NB4 (cell line): ENCODE data around the gene ZG16.
"Not testable (repeated sequence)": the region's sequence is repeated elsewhere in the genome, so short reads cannot be mapped to it uniquely, and the experiment has no call there.

Experiments used
- MYC ChIP-seq: IDR thresholded peaks from 2 replicates; pipeline ENCODE4 v1.6.1; 2011; ENCODE audit warnings: low read depth, low read length
- POLR2A ChIP-seq: IDR thresholded peaks from 2 replicates; pipeline ENCODE4 v1.6.1; 2011; ENCODE audit warnings: mild to moderate bottlenecking; ENCODE audit not compliant: insufficient read length; ENCODE audit errors: extremely low read depth
- TF ChIP-seq, protein P1 (sequence below): IDR thresholded peaks from one replicate; pipeline ENCODE4 v1.5.1; 2012; ENCODE audit warnings: low read depth, low read length
- TF ChIP-seq, protein P2 (sequence below): IDR thresholded peaks from 2 replicates; pipeline ENCODE4 v1.6.1; 2011; ENCODE audit warnings: low read depth, low read length

DNA sequence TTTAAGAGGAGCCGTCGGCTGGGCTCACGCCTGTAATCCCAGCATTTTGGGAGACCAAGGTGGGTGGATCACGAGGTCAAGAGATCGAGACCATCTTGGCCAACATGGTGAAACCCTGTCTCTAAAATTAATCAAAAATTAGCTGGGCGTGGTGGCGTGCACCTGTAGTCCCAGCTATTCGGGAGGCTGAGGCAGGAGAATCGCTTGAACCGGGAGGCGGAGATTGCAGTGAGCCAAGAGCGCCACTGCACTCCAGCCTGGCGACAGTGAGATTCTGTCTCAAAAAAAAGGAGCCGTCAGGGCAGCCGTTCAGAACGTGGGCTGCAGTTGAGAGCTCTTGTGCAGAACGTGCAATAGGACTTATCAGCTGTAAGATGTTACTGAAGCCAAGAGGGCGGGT, 15.1 kb downstream of the ZG16 start:
- not testable (repeated sequence) for TF ChIP-seq POLR2A, MYC
- TF ChIP-seq, protein P1, sequence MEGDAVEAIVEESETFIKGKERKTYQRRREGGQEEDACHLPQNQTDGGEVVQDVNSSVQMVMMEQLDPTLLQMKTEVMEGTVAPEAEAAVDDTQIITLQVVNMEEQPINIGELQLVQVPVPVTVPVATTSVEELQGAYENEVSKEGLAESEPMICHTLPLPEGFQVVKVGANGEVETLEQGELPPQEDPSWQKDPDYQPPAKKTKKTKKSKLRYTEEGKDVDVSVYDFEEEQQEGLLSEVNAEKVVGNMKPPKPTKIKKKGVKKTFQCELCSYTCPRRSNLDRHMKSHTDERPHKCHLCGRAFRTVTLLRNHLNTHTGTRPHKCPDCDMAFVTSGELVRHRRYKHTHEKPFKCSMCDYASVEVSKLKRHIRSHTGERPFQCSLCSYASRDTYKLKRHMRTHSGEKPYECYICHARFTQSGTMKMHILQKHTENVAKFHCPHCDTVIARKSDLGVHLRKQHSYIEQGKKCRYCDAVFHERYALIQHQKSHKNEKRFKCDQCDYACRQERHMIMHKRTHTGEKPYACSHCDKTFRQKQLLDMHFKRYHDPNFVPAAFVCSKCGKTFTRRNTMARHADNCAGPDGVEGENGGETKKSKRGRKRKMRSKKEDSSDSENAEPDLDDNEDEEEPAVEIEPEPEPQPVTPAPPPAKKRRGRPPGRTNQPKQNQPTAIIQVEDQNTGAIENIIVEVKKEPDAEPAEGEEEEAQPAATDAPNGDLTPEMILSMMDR, result not testable (repeated sequence)
- TF ChIP-seq, protein P2, sequence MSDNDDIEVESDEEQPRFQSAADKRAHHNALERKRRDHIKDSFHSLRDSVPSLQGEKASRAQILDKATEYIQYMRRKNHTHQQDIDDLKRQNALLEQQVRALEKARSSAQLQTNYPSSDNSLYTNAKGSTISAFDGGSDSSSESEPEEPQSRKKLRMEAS, result not testable (repeated sequence)
